Prostate gland (tissue), 2 donors: ENCODE data around the gene TFAP2B. TPM values are rescaled to one million over a fixed set of nuclear protein-coding genes. Genes with fewer than 3 reads are reported as not detected.

Source experiments
- DNase-seq: peaks from one replicate; pipeline ENCODE4 v3.0.0-alpha.2; 2019; ENCODE audit warnings: low spot score
- H3K27ac ChIP-seq, 2 donors: fragments of 200-600 bp; sonication (generic); 2 replicates each; pipeline ENCODE4 v1.5.1; 2017 to 2019
- H3K27me3 ChIP-seq: fragments of 200-600 bp; sonication (generic); replicated peaks from 2 replicates; pipeline ENCODE4 v1.5.1; 2019; ENCODE audit not compliant: insufficient read depth
- H3K36me3 ChIP-seq, 2 donors: fragments of 200-600 bp; sonication (generic); 1 replicate in 1 of 2; 2 replicates in 1 of 2; pipeline versions ENCODE4 v1.5.1 to v1.8.1; 2017 to 2019
- H3K4me1 ChIP-seq: fragments of 200-600 bp; sonication (generic); replicated peaks from 2 replicates; pipeline ENCODE4 v1.5.1; 2019
- H3K4me3 ChIP-seq, 2 donors: fragments of 200-600 bp; sonication (generic); 2 replicates each; pipeline ENCODE4 v1.5.1; 2017 to 2019
- H3K9me3 ChIP-seq: fragments of 200-600 bp; sonication (generic); 2 replicates; pipeline ENCODE4 v1.5.1; 2017
- CTCF ChIP-seq, 4 experiments: fragments of 200-600 bp in 2 of 4; fragments of 450-650 bp in 2 of 4; sonication (generic) in 2 of 4; IDR thresholded peaks; 1 replicate in 3 of 4; 2 replicates in 1 of 4; pipeline ENCODE4 v1.5.1; 2016 to 2019; ENCODE audit warnings: antibody characterized with exemption in 4 of 4, mild to moderate bottlenecking in 2 of 4, moderate library complexity in 2 of 4
- POLR2A ChIP-seq: fragments of 450-650 bp; IDR thresholded peaks from one replicate; pipeline ENCODE4 v1.6.1; 2016; ENCODE audit warnings: antibody characterized with exemption, mild to moderate bottlenecking
- POLR2AphosphoS5 ChIP-seq: sonication (generic); formaldehyde crosslinking; IDR thresholded peaks from one replicate; pipeline ENCODE4 v1.6.1; 2017; ENCODE audit warnings: antibody characterized with exemption
- WGBS: methylation state at CpG from one replicate; pipeline ENCODE4 v1.1.5; 2018; 5-methylcytosine and 5-hydroxymethylcytosine counted together
- intact Hi-C: fragments of 100-400 bp; cut with DNase I; formaldehyde crosslinking; loops from one replicate; pipeline ENCODE4 v1.14.2; 2022
- total RNA-seq, 2 donors: library from RNA; depleted of rRNA; stranded (reverse); fragments of >200 nt; gene quantifications; one replicate each; pipeline ENCODE4 v1.1.0, GENCODE V29; 2016

The TFAP2B gene
- total RNA-seq, 2 donors from 2014 or later: 0.06 TPM; not detected in 1

GRCh38 chr6:50840811-50841192 lies 22.1 kb downstream of the TFAP2B start:
- Histone ChIP-seq H3K9me3 (no peaks in the 10 kb centered on the region), H3K27me3 (peaks cover 31% of the 10 kb centered on the region), H3K36me3 (no peaks in the 10 kb centered on the region), H3K27ac (no peak overlapping the region), H3K4me1 (no peaks in the 10 kb centered on the region), H3K4me3 (no peak overlapping the region)
- TF ChIP-seq POLR2A (no peak), CTCF (IDR thresholded peaks at IDR 0.05) (no peak), POLR2AphosphoS5 (no peak)
- no peak for DNase-seq
- 8% methylated on average over 18 of the region's 18 CpGs for WGBS
- intact Hi-C loops: no loop called here

GRCh38 chr6:50842446-50842845 lies 23.8 kb downstream of the TFAP2B start:
- intact Hi-C loops: no loop called here
- no peak for TF ChIP-seq POLR2AphosphoS5
- no peak for TF ChIP-seq POLR2A
- no peak for TF ChIP-seq CTCF (IDR thresholded peaks at IDR 0.05)
- WGBS: 12% methylated on average over 7 of the region's 7 CpGs
- no peak for DNase-seq
- Histone ChIP-seq H3K9me3 (no peaks in the 10 kb centered on the region), H3K27me3 (peaks cover 37% of the 10 kb centered on the region), H3K4me1 (no peaks in the 10 kb centered on the region), H3K4me3 (no peak overlapping the region), H3K27ac (no peak overlapping the region), H3K36me3 (no peaks in the 10 kb centered on the region)

- no peaks in the 10 kb centered on the region for H3K4me1 ChIP-seq
- no peak overlapping the region for H3K27ac ChIP-seq
- intact Hi-C loops: no loop called here
- peaks cover 40% of the 10 kb centered on the region for H3K27me3 ChIP-seq
- DNase-seq: no peak
- H3K36me3 ChIP-seq: no peaks in the 10 kb centered on the region
- no peak overlapping the region for H3K4me3 ChIP-seq
- TF ChIP-seq POLR2AphosphoS5 (no peak), POLR2A (no peak), CTCF (IDR thresholded peaks at IDR 0.05) (no peak)
- H3K9me3 ChIP-seq: no peaks in the 10 kb centered on the region
- 10% methylated on average over 29 of the region's 32 CpGs for WGBS
Measured at GRCh38 chr6:50842861-50843384, 24.3 kb downstream of the TFAP2B start.

GRCh38 chr6:50843842-50844241 lies 25.2 kb downstream of the TFAP2B start:
- no peak for DNase-seq
- 6% methylated on average over 20 of the region's 20 CpGs for WGBS
- Histone ChIP-seq H3K27ac (no peak overlapping the region), H3K4me3 (no peak overlapping the region), H3K4me1 (no peaks in the 10 kb centered on the region), H3K36me3 (no peaks in the 10 kb centered on the region), H3K9me3 (no peaks in the 10 kb centered on the region), H3K27me3 (peaks cover 40% of the 10 kb centered on the region)
- no peak for TF ChIP-seq POLR2AphosphoS5
- TF ChIP-seq POLR2A: no peak
- TF ChIP-seq CTCF (IDR thresholded peaks at IDR 0.05): no peak
- intact Hi-C loops: no loop called here

GRCh38 chr6:50845499-50846143 lies 26.9 kb downstream of the TFAP2B start:
- Histone ChIP-seq H3K9me3 (no peaks in the 10 kb centered on the region), H3K36me3 (no peaks in the 10 kb centered on the region), H3K4me1 (peaks cover 3% of the 10 kb centered on the region), H3K27ac (no peak overlapping the region), H3K27me3 (peaks cover 44% of the 10 kb centered on the region), H3K4me3 (no peak overlapping the region)
- WGBS: 8% methylated on average over 20 of the region's 44 CpGs
- intact Hi-C loops: no loop called here
- TF ChIP-seq POLR2AphosphoS5 (no peak), POLR2A (no peak), CTCF (IDR thresholded peaks at IDR 0.05) (no peak)
- DNase-seq: no peak
